Endodermal cell (in vitro differentiated cells): ENCODE data around the gene ANKRD34A. TPM values are rescaled to one million over a fixed set of nuclear protein-coding genes. Genes with fewer than 3 reads are reported as not detected.

ENCODE experiments used
- DNase-seq: peaks from one replicate; pipeline ENCODE4 v3.0.0-alpha.2; 2017
- H3K27ac ChIP-seq: 2 replicates; pipeline ENCODE4 v1.5.1; 2013; ENCODE audit warnings: mild to moderate bottlenecking, low read depth, low read length, moderate library complexity
- H3K27me3 ChIP-seq: 2 replicates; pipeline ENCODE4 v1.6.1; 2013; ENCODE audit warnings: mild to moderate bottlenecking, low read length, moderate library complexity; ENCODE audit not compliant: insufficient read depth, control insufficient read depth, poor library complexity, severe bottlenecking
- H3K36me3 ChIP-seq: 2 replicates; pipeline ENCODE4 v1.7.0; 2013; ENCODE audit warnings: mild to moderate bottlenecking, low read length, moderate library complexity; ENCODE audit not compliant: control insufficient read depth, insufficient read depth
- H3K4me1 ChIP-seq: one replicate; pipeline ENCODE4 v1.7.0; 2013; ENCODE audit warnings: low read length; ENCODE audit not compliant: control insufficient read depth, insufficient read depth
- H3K4me3 ChIP-seq: 2 replicates; pipeline ENCODE4 v1.5.1; 2013; ENCODE audit warnings: mild to moderate bottlenecking, low read length, moderate library complexity
- H3K9ac ChIP-seq: 2 replicates; pipeline ENCODE4 v1.6.1; 2013; ENCODE audit warnings: mild to moderate bottlenecking, low read length, moderate library complexity; ENCODE audit not compliant: poor library complexity, severe bottlenecking; ENCODE audit errors: extremely low read depth
- H3K9me3 ChIP-seq: 2 replicates; pipeline ENCODE4 v1.6.1; 2013; ENCODE audit warnings: mild to moderate bottlenecking, low read length, moderate library complexity; ENCODE audit not compliant: control insufficient read depth
- H3K27ac Mint-ChIP-seq: 2 replicates; pipeline ENCODE4 v1.8.0; 2020; ENCODE audit warnings: mixed read lengths
- H3K27me3 Mint-ChIP-seq: 2 replicates; pipeline ENCODE4 v1.8.0; 2021; ENCODE audit warnings: mild to moderate bottlenecking, mixed read lengths; ENCODE audit not compliant: insufficient read depth
- H3K36me3 Mint-ChIP-seq: 2 replicates; pipeline ENCODE4 v1.8.0; 2020; ENCODE audit warnings: low read depth, mixed read lengths
- H3K4me1 Mint-ChIP-seq: 2 replicates; pipeline ENCODE4 v1.8.0; 2020; ENCODE audit warnings: mixed read lengths
- H3K4me3 Mint-ChIP-seq: 2 replicates; pipeline ENCODE4 v1.8.0; 2020; ENCODE audit warnings: mild to moderate bottlenecking, moderate library complexity, mixed read lengths
- H3K9me3 Mint-ChIP-seq: 2 replicates; pipeline ENCODE4 v1.8.0; 2020; ENCODE audit warnings: mild to moderate bottlenecking, mixed read lengths
- WGBS, 2 experiments: methylation state at CpG; one replicate each; pipeline versions ENCODE4 v1.1.5 to v1.1.7; 2013; ENCODE audit warnings: missing lambda C conversion rate in 2 of 2, mixed read lengths in 1 of 2; ENCODE audit not compliant: insufficient coverage in 1 of 2, insufficient read length in 1 of 2; 5-methylcytosine and 5-hydroxymethylcytosine counted together
- total RNA-seq, 2 donors: library from RNA; stranded (reverse); fragmentation: NEBNext Ultra II Directional in 1 of 2; extraction: Animal tissue kit (Norgen Biotek cat#: 25700) in 1 of 2; gene quantifications; 2 replicates in 1 of 2; 3 replicates in 1 of 2; pipeline ENCODE4 v1.2.1, GENCODE V29; 2021
- TF ChIP-seq, protein P1 (sequence below): fragments of 200-600 bp; sonication (generic); conservative IDR thresholded peaks from 2 replicates; pipeline ENCODE4 v1.5.0; 2021; ENCODE audit warnings: antibody characterized with exemption, mild to moderate bottlenecking

The ANKRD34A gene
- total RNA-seq, 2 donors from 2014 or later = 0.55 to 1.4 TPM

GRCh38 chr1:145985502-145986439 lies 21.4 kb upstream of the ANKRD34A start:
- Mint-ChIP-seq H3K27ac (peak overlapping the region; percentile 81), H3K4me3 (no peak overlapping the region), H3K27me3 (no peaks in the 10 kb centered on the region), H3K36me3 (no peaks in the 10 kb centered on the region), H3K4me1 (peaks cover 17% of the 10 kb centered on the region), H3K9me3 (no peaks in the 10 kb centered on the region)
- Histone ChIP-seq H3K4me1 (peaks cover 9% of the 10 kb centered on the region), H3K27ac (no peak overlapping the region), H3K27me3 (no peaks in the 10 kb centered on the region), H3K4me3 (no peak overlapping the region), H3K9ac (no peak overlapping the region), H3K36me3 (no peaks in the 10 kb centered on the region), H3K9me3 (no peaks in the 10 kb centered on the region)
- no peak for DNase-seq
- TF ChIP-seq, protein P1, sequence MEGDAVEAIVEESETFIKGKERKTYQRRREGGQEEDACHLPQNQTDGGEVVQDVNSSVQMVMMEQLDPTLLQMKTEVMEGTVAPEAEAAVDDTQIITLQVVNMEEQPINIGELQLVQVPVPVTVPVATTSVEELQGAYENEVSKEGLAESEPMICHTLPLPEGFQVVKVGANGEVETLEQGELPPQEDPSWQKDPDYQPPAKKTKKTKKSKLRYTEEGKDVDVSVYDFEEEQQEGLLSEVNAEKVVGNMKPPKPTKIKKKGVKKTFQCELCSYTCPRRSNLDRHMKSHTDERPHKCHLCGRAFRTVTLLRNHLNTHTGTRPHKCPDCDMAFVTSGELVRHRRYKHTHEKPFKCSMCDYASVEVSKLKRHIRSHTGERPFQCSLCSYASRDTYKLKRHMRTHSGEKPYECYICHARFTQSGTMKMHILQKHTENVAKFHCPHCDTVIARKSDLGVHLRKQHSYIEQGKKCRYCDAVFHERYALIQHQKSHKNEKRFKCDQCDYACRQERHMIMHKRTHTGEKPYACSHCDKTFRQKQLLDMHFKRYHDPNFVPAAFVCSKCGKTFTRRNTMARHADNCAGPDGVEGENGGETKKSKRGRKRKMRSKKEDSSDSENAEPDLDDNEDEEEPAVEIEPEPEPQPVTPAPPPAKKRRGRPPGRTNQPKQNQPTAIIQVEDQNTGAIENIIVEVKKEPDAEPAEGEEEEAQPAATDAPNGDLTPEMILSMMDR = no peak
- 89 to 91% methylated on average over 11 to 15 of the region's 15 CpGs for WGBS, 2 experiments

DNA sequence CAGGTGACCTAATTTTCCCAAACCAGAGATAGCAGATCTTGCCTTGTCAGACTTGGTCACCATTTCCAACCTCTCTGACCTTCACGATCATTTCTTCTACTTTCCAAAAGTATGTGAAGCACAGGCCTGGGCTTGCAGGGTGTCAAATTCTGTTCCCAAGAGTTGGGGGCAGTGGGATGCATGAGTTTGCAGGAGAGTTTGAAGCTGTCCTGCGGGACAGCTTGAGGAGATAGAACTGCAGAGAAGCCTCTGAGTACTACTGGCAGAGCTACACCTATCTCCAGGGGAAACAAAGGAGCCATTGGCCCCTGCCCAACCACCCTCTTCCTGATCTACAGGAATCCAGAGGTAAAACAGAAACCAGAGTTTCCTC lies 20.7 kb upstream of the ANKRD34A start:
- Histone ChIP-seq H3K27me3 (no peaks in the 10 kb centered on the region), H3K36me3 (no peaks in the 10 kb centered on the region), H3K4me3 (no peak overlapping the region), H3K27ac (no peak overlapping the region), H3K9me3 (no peaks in the 10 kb centered on the region), H3K9ac (no peak overlapping the region), H3K4me1 (peaks cover 9% of the 10 kb centered on the region)
- WGBS, 2 experiments = 84 to 92% methylated on average over 2 of the region's 2 CpGs
- no peak for DNase-seq
- Mint-ChIP-seq H3K9me3 (no peaks in the 10 kb centered on the region), H3K27ac (peak overlapping the region; percentile 81), H3K4me1 (peaks cover 11% of the 10 kb centered on the region), H3K27me3 (no peaks in the 10 kb centered on the region), H3K4me3 (no peak overlapping the region), H3K36me3 (no peaks in the 10 kb centered on the region)
- TF ChIP-seq, protein P1 = no peak

GRCh38 chr1:145983960-145984830 lies 19.8 kb upstream of the ANKRD34A start:
- DNase-seq = no peak
- no peak overlapping the region for H3K9ac ChIP-seq
- Mint-ChIP-seq H3K9me3 (no peaks in the 10 kb centered on the region), H3K4me3 (no peak overlapping the region), H3K27me3 (no peaks in the 10 kb centered on the region), H3K36me3 (no peaks in the 10 kb centered on the region), H3K4me1 (peaks cover 11% of the 10 kb centered on the region), H3K27ac (no peak overlapping the region)
- 95 to 100% methylated on average over 7 to 12 of the region's 12 CpGs for WGBS, 2 experiments
- TF ChIP-seq, protein P1 = no peak
- no peak overlapping the region for H3K4me3 ChIP-seq
- H3K9me3 ChIP-seq = no peaks in the 10 kb centered on the region
- H3K4me1 ChIP-seq = peaks cover 10% of the 10 kb centered on the region
- H3K27ac ChIP-seq = no peak overlapping the region
- no peaks in the 10 kb centered on the region for H3K36me3 ChIP-seq
- H3K27me3 ChIP-seq = no peaks in the 10 kb centered on the region
